HuH-7 (cell line): ENCODE data around the gene SMIM29.

Experiments used
- DNase-seq: peaks from one replicate; pipeline ENCODE4 v3.0.0; 2011; ENCODE audit warnings: low spot score

SMIM29 gene

DNA sequence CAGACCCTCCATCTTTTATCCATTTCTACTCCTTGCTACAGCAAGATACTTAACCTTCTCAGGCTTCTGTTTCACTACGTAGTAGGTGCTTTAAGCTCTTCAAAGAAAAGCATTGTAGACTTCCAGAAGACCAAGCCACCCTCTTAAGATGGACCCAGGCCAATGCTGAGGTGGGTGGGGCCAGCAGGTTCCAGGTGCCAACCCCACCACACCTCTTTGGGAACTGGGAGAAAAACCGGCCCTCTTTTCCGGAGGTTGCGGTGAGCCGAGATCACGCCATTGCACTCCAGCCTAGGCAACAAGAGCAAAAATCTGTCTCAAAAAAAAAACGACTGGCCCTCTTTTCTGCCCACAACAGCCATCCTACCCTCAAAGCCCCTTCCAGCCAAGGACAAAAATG, 22.7 kb downstream of the SMIM29 start:
- no peak for DNase-seq

DNA sequence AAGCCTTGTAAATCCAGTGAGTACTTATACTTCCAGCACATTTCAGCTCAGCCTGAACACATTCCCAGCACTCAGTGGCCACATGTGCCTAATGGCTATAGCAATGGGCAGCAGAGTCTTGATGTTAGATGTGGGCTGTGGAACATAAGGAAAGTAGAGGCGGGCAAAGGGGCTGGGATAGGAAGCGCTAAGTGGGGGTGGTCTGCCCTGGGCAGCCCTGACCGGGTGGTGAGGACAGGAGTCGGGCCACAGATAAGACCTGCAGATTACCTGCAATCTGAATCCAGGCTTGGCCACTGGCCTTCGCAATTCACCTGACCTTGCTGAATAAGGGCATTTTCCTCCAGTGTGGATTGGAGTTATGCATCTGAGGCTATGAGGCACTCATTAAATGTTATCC, 23.3 kb downstream of the SMIM29 start:
- DNase-seq: no peak

DNA sequence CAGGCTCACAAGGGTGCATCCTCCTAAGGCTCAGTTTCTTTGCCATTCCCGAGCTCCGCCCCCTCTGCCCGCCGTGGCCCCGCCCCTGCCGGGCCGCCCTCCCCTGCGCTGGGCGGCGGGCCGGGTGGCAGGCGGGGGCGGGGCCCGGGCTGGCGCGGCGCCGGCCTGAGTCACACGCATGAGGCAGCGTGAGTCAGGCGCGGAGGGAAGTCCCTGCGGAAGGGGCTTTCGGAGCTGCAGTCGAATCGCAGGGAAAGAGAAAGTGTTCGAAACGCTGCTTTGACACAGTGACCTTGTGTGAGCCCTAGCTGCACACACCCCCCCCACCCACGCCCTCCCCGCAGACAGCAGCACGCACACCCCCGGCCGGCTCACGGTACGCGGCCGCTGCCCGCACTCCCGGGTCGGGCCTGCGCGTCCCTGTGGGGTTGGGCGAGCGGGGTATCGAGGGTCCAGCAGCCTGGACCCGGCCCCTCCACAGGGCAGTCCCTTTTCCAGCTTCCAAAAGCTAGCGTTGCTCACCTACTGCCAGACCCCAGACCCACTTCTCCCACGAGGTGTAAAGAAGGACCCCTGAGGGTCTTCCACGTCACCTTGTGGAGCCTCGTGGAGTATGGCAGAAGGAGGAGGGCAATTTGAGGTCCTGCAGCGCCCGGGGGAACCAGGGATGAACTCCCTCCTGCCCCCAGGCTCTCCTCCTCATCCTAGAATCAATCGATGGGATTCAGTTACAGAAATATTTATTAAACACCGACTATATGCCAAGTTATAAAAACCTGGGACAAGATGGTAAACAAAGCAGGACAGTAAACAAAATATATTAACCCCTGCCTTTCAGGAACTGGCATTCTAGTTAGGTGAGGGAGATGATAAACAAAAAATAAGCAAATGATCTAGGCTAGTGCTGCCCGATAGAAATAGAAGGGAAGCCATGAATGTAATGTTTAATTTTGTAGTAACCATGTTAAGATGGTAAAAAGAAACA, 24.6 kb downstream of the SMIM29 start:
- peak; percentile 81 for DNase-seq

DNA sequence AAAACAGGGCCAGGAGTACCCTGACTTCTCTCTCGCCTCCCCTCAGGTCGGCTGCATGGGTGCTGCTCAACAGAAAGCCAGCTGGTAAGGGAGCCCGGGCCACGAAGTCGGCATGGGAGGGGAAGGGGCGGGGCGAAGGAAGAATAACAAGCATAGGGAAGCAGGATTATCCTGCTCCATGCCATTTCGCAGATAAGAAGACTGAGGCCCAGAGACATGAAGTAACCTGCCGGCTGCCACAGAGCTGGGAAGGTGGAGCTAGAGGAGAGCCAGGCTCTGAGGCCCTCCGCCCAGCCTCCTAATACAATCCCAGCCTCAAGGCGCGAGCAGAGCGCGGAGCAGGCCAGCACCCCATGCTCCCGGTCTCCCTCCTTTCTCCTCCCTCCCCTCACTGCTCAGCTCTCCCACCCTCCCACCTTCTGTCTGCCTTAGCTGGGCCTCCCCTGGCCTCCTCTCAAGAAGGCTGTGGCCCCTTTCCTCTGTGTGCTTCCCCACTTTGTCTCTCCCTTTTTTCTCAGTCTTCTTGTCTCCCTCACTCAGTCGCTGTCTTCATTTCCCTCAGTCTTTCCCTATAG, 25.3 kb downstream of the SMIM29 start:
- no peak for DNase-seq

DNA sequence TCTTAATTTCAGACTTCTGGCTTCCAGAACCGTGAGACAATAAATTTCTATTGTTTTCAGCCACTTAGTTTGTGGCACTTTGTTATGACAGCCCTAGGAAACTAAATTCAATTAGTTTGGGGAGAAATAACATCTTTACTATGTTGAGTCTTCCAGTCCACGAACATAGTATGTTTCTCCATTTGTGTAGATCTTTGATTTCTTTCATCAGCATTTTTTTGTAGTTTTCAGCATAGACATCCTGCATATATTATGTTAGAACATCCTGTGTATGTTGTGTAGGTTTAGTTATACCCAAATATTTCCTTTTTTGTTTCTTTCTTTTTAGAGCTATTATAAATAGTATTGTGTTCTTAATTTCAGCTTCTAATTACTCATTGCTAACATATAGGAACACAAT, 30.1 kb downstream of the SMIM29 start:
- no peak for DNase-seq

DNA sequence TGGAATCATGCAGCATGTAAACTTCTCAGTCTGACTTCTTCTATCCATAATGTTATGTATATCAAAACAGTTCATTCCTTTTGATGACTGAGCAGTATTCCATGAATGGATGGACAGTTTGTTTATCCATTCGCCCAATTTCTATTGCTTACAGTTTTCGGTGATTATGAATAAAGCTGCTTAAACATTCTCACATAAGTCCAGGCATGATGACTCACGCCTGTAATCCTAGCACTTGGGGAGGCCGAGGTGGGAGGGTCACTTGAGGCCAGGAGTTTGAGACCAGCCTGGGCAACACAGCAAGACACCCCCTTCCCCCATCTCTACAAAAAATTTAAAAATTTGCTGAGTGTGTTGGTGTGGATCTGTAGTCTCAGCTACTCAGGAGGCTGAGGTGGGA, 35.0 kb downstream of the SMIM29 start:
- DNase-seq: no peak

DNA sequence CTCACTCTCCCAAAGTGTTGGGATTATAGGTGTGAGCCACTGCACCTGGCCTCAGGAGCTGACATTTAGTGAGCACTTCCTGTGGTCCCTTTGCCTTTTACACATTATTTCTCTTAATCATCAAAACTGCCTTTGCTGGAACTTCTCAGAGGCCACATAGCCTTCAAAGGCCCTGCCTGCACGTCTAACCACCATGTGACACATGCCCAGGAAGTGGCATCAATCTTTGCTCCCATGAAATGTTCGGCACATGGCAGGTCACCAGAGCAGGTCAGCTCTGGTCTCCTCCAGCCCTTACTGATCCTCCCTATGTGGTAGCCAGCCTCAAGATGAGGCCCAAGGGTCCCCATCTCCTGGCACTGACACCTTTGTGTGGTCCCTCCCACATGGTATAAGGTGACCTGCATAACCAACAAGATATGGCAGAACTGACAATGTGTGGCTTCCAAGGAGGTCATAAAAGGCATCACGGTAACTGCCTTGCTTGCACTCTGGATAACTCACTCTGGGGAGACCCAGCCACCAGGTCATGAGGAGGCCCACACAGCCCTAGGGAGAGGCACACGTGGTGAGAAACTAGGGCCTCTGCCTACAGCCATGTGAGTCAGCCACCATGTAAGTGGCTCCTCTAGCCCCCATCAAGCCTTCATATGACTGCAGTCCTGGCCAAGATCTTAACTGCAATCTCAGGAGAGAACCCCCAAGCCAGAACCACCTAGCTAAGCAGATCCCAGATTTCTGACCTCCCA, 40.9 kb downstream of the SMIM29 start:
- no peak for DNase-seq

DNA sequence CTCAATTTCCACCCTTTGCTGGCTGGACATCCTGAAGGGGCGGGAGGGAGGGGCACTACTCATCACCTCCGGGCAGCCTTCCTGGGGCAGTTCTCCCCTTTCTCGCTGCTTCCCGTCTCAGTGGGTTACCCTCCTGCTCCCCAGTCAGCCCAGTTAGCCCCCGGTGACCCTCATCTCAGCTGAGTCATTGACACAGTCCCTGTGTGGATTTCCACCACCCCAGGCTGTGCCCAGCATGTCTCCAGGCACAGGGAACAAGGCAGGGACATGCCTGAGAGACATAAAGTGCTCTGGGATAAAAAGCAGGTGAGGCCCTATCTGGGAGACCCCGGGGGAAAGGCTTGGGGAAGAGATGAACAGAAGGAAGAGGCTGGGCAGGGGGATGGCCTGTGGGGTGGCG, 42.1 kb downstream of the SMIM29 start:
- DNase-seq: no peak

DNA sequence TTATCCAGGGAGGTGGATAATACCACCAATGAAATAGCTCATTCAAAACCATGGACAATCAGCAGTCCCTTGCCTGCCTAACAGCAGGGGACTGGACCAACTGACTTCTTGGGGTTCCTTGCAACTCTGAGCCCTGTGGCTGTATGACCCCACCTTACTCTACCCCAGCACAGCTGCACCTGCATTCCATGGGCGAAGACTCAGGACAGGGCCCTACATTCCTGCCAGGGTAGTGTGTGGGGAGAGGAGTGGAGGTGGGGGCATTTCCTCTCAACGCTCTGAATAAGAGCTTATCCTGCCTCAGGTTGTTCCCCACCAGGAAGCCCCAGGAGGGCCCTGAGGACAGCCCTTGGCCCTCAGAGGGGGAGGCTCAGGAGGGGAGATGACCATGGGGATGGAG, 42.9 kb downstream of the SMIM29 start:
- no peak for DNase-seq

DNA sequence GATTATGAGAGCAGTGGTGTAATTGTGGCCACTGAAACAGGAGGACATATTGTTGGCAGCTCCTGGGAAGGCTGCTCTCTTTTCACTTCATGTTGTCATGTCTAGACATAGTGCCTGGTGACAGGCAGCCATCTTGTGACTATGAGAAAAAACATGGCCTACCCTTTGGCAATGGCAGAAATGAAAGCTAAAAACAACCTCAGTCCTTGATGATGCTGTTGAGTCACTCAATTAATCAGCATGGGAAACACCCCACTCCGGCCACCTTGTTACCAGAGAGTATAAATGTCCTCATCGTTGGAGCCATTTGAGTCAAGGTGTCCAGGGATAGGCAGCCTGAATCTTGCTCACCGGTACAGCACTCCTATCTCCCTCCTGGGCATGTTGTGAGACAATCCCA, 43.3 kb downstream of the SMIM29 start:
- no peak for DNase-seq

DNA sequence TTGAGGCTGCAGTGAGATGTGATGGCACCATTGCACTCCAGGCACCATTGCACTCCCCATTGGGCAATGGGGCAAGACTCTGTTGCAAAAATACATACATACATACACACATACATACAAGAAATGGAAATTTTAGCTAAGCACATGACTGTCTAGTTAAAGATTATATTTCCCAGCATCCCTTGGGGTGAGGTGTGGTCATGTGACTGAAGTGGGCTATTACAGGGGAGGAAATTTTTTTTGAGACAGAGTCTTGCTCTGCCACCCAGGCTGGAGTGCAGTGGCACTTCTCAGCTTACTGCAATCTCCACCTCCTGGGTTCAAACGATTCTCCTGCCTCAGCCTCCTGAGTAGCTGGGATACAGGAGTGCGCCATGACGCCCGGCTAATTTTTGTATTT, 44.1 kb downstream of the SMIM29 start:
- no peak for DNase-seq

DNA sequence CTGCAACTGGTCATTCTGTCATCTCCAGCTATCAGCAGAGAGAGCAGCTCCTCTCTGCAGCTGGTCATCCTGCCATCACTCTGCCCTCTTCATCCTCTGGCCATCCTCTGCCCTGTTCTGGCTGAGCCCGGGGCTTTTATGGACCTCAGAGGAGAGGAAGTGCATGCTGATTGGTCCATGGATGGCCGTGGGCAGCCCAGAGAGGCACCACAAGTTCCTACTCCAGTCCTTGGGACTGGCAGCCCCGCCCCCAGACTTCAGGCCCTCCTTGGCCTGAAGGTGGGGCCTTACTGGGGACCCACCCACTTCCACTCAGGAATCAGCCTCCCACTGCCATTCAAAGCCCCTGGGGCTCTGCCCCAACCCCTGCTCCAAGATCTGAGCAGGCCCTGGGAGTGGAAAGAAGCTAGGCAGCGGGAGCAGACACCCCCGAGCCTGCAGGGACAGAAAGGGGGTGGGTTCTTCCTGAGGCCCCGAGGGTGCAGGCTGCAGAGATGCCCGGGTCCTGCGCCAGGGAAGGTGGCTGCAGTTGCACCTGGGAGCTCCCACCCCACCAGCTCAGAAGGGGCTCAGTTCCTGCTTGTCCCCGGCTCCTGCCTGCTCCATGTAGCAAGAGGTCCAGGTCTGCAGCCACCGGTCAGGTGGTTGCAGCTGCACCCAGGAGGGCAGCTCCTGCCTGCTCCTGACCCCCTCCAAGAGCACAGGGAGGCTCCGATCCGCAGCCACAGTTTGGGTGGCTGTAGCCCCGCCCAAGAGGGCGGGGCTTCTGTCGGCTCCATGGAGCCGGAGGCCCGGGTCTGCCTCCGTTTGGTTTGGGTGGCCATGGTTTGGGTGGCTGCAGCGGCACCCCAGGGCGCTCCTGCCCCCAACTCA, 46.2 kb downstream of the SMIM29 start:
- no peak for DNase-seq

DNA sequence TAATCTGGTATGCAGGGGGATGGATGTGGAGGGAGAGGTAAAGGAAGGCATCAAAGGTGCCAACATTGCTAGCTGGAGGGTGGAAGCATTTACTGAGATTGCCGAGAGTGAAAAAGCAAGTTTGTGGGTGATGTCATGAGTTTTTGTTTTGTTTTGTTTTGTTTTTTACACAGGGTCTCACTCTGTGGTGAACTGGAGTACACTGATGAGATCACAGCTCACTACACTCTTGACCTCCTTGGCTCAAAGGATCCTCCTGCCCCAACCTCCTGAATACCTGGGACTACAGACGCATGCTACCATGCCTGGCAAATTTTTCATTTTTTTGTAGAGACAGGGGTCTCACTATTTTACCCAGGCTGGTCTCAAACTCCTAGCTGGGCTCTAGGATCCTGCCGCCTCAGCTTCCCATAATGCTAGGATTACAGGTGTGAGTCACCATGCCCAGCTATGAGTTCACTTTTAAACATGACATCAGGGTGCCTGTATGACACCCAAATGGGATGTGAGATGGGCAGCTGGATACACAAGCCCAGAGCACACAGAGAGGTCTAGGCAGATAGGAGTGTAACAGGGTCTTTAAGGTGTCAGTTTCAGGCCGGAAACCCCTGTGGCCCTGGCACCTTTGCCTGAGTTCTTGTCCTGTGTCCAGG, 47.2 kb downstream of the SMIM29 start:
- no peak for DNase-seq

DNA sequence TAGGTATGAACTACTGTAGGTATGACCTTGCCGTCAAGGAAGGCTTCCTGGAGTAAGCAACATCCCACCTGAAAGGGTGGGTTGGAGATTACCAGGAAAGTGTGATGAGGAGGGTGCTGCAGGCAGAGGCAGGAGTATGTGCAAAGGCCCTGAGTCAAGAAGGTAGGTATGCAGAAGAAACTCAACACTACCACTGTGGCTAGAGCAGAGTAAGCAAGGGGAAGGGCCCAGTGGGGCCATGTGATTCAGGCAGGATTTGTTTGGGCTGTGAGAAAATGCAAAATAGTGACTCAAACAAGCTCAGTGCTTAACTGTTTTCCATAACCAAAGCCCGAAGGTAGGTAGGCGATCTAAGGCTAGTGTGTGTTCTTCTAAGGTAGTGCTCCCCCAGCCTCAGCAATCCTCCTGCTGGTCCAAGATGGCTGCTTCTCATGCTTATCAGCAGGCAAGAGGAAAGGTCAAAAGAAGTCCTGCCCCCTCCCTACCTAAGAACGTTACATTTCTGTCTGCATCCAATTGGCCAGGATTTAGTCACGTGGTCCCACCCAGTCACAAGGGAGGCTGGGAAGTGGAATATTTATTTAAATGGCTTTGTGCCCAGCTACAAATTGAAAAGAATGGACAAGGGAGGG, 48.4 kb downstream of the SMIM29 start:
- no peak for DNase-seq

DNA sequence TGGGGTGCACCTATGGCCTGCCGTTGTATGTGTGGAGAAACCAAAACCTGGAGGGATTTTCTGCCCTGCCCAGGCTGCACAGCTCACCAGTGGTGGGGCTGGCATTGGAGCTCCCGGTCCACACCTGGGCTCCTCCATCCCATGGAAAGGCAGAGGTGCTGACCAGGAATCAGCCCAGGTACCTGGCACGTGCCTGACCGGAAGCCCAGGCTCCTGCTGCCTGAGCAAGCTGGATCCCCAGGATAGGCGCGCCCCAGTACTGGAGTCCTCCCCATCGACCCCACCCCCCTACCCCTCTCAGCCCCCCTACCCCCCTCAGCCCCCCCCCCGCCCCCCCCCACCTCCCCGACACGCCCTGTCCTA, 52.0 kb downstream of the SMIM29 start:
- no peak for DNase-seq
